GM18868 (cell line): ENCODE data around the gene ASB8.

Experiments
- ATAC-seq: cut with Tn5 transposase; IDR thresholded peaks from one replicate; pipeline ENCODE4 v1.9.1; 2021; ENCODE audit warnings: mild to moderate bottlenecking, moderate library complexity; ENCODE audit not compliant: unreplicated experiment

ASB8 gene

GRCh38 chr12:48106681-48107613 lies 50.4 kb downstream of the ASB8 start:
- no peak for ATAC-seq

DNA sequence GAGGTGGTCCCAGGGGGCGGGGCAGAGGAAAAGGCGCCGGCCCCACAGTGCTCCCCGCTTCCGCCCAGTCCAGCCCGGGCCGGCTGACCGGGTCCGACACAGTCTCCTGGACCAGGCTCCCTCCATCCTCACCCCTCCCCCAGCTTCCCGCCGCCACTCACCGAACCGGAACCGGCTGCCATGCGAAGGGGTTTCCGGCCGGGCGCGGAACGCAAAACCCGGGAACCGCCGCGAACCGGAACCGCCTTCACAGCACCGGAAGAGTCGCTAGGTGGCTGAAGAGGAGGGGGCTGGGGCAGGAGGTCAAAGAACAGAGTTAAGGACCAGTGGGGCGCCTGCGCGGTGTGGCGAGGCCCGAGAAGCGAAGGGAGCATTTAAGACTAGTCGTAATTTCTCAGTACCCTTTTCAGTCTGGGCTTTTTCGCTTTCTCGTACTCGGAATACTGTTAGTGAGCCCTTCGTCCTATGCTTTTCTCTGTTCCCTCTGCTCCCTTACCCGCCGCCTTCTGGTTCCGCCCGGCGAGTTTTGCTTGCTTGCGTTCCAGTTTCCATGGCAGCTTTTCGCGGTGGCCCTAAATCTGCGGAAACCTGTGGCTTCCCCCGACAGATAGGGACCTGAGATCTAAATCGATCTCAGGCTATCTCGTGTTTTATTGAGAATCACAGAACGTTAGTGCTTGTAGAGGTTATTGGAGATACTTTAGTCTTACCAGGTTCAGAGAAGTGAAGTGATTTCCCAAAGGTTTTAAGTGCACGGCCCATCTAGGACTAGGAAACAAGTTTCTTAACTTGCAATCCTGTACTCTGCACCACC lies 51.2 kb downstream of the ASB8 start, which contains the start of gene SENP1:
TSS of gene SENP1 (minus strand) at position 213 of the 814 bp plus-strand sequence. CDS start 4,607 bp downstream, outside the sequence.
- ATAC-seq, result peak; percentile 64

- ATAC-seq, result peak; percentile 39
Observed at GRCh38 chr12:48105321-48105866, 51.9 kb downstream of the ASB8 start.

DNA sequence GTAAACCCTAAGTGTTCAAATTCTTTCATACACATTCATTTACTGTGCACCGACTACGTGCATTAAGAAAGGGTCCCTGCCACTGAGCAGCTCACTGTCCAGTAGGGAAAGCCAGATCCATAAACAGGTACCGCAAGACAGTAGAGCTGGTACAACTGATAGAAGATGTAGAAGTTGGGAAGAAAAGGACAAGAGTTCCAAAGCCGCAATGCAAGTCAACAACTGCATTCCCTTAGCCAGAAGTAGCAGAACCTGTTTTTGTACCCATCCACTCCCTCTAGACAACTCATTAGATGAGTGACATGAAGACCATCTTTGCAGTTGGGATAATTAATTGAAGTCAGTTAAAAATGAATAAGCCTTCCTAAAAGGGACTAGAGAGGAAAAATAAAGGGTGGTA lies 52.8 kb downstream of the ASB8 start:
- no peak for ATAC-seq
